CD4-positive, alpha-beta T cell (primary cell): ENCODE results near the gene MYH4. TPM values are rescaled to one million over a fixed set of nuclear protein-coding genes. Genes with fewer than 3 reads are reported as not detected.

Experiments
- ATAC-seq: fragments of 200-7000 bp; cut with Tn5 transposase; one replicate; pipeline ENCODE4 v1.10.0; 2022; ENCODE audit warnings: mild to moderate bottlenecking; ENCODE audit not compliant: poor library complexity
- CTCF ChIA-PET: fragments of 350-600 bp; sonication (Branson Sonifier 250); formaldehyde crosslinking; loops from one replicate; lab custom pipeline; 2021; ENCODE audit warnings: antibody characterized with exemption, inconsistent platforms; lab: Charles Lee
- POLR2A ChIA-PET: fragments of 350-600 bp; sonication (Branson Sonifier 250); formaldehyde crosslinking; loops from one replicate; lab custom pipeline; 2021; ENCODE audit warnings: antibody characterized with exemption, inconsistent platforms; lab: Charles Lee
- DNase-seq, 14 experiments: peaks; one replicate each; pipeline ENCODE4 v3.0.0-alpha.2; 2013 to 2020; ENCODE audit warnings: mixed read lengths in 2 of 14
- H3K27ac ChIP-seq, 2 donors: one replicate each; pipeline versions ENCODE4 v1.5.1 to v1.7.0; 2013; ENCODE audit warnings: low read length in 2 of 2, low read depth in 1 of 2, mild to moderate bottlenecking in 1 of 2
- H3K27me3 ChIP-seq, 2 experiments: 1 replicate in 1 of 2; 2 replicates in 1 of 2; pipeline versions ENCODE4 v1.6.1 to v1.7.0; 2013; ENCODE audit warnings: low read length in 2 of 2, control low read depth in 1 of 2, mild to moderate bottlenecking in 1 of 2, moderate library complexity in 1 of 2; ENCODE audit not compliant: insufficient read depth in 2 of 2, control insufficient read depth in 1 of 2
- H3K36me3 ChIP-seq: one replicate; pipeline ENCODE4 v1.6.1; 2013; ENCODE audit warnings: low read length, control low read depth; ENCODE audit not compliant: insufficient read depth
- H3K4me1 ChIP-seq: one replicate; pipeline ENCODE4 v1.6.1; 2013; ENCODE audit warnings: low read length, control low read depth; ENCODE audit not compliant: insufficient read depth
- H3K4me3 ChIP-seq: one replicate; pipeline ENCODE4 v1.5.1; 2013; ENCODE audit warnings: mild to moderate bottlenecking, low read length, moderate library complexity
- H3K9me3 ChIP-seq, 2 experiments: 1 replicate in 1 of 2; 2 replicates in 1 of 2; pipeline versions ENCODE4 v1.6.1 to v1.7.0; 2013; ENCODE audit warnings: low read length in 2 of 2, mild to moderate bottlenecking in 2 of 2, control low read depth in 1 of 2, moderate library complexity in 1 of 2; ENCODE audit not compliant: control insufficient read depth in 1 of 2, insufficient read depth in 1 of 2
- H3K27ac Mint-ChIP-seq: one replicate; pipeline ENCODE4 v1.8.0; 2020; ENCODE audit warnings: mixed read lengths
- H3K27me3 Mint-ChIP-seq: one replicate; pipeline ENCODE4 v1.8.0; 2021; ENCODE audit warnings: mixed read lengths
- H3K36me3 Mint-ChIP-seq: one replicate; pipeline ENCODE4 v1.8.0; 2021; ENCODE audit warnings: low read depth, mixed read lengths
- H3K4me1 Mint-ChIP-seq: one replicate; pipeline ENCODE4 v1.8.0; 2021; ENCODE audit warnings: low read depth, mixed read lengths
- H3K4me3 Mint-ChIP-seq: one replicate; pipeline ENCODE4 v1.8.0; 2020; ENCODE audit warnings: mild to moderate bottlenecking, mixed read lengths
- H3K9me3 Mint-ChIP-seq: one replicate; pipeline ENCODE4 v1.8.0; 2020; ENCODE audit warnings: mixed read lengths
- CTCF ChIP-seq: fragments of 200-600 bp; IDR thresholded peaks from one replicate; pipeline ENCODE4 v1.8.0; 2022; ENCODE audit warnings: antibody characterized with exemption, mild to moderate bottlenecking
- intact Hi-C, 2 experiments: fragments of 100-400 bp; cut with DNase I in 1 of 2; cut with micrococcal nuclease in 1 of 2; formaldehyde crosslinking; loops; one replicate each; pipeline versions ENCODE4 v1.15.1 to v1.9.0; 2023 to 2025; cut with DNase I, micrococcal nuclease
- total RNA-seq, 174 experiments: library from RNA in 2 of 174; stranded (reverse) in 2 of 174; gene quantifications; one replicate each; pipeline ENCODE4 v1.2.3 and lab custom pipeline; 2021 to 2026

Gene MYH4
- total RNA-seq, 2 experiments from 2014 or later: not detected

GRCh38 chr17:10435096-10435495 lies 34.3 kb downstream of the MYH4 start:
- H3K27me3 Mint-ChIP-seq: peaks cover 28% of the 10 kb centered on the region
- ChIA-PET CTCF (no interaction called here), POLR2A (no interaction called here)
- Histone ChIP-seq H3K27me3 (peaks cover 3% of the 10 kb centered on the region in 2 experiments), H3K4me1 (no peaks in the 10 kb centered on the region), H3K9me3 (peaks cover 3 to 4% of the 10 kb centered on the region in 2 experiments), H3K4me3 (no peak overlapping the region), H3K36me3 (no peaks in the 10 kb centered on the region), H3K27ac (no peak overlapping the region)
- intact Hi-C loops: no loop called here
- DNase-seq (no peak), ATAC-seq (no peak)
- H3K9me3 Mint-ChIP-seq: peaks cover 17% of the 10 kb centered on the region
- no peaks in the 10 kb centered on the region for H3K4me1 Mint-ChIP-seq
- no peak for TF ChIP-seq CTCF
- H3K36me3 Mint-ChIP-seq: no peaks in the 10 kb centered on the region
- H3K27ac Mint-ChIP-seq: no peak overlapping the region
- no peak overlapping the region for H3K4me3 Mint-ChIP-seq

GRCh38 chr17:10429421-10430045 lies 39.8 kb downstream of the MYH4 start:
- Histone ChIP-seq H3K27me3 (peaks cover 0 to 3% of the 10 kb centered on the region in 2 experiments), H3K4me3 (no peak overlapping the region), H3K36me3 (no peaks in the 10 kb centered on the region), H3K27ac (no peak overlapping the region), H3K9me3 (peaks cover 0 to 4% of the 10 kb centered on the region in 2 experiments), H3K4me1 (no peaks in the 10 kb centered on the region)
- no peaks in the 10 kb centered on the region for H3K36me3 Mint-ChIP-seq
- DNase-seq (no peak), ATAC-seq (no peak)
- no peak overlapping the region for H3K27ac Mint-ChIP-seq
- no peak overlapping the region for H3K4me3 Mint-ChIP-seq
- ChIA-PET POLR2A (no interaction called here), CTCF (no interaction called here)
- H3K9me3 Mint-ChIP-seq: peaks cover 16% of the 10 kb centered on the region
- no peak for TF ChIP-seq CTCF
- intact Hi-C loops: no loop called here
- H3K27me3 Mint-ChIP-seq: peaks cover 4% of the 10 kb centered on the region
- H3K4me1 Mint-ChIP-seq: no peaks in the 10 kb centered on the region

- Mint-ChIP-seq H3K27me3 (peaks cover 4% of the 10 kb centered on the region), H3K9me3 (peaks cover 16% of the 10 kb centered on the region), H3K4me3 (no peak overlapping the region), H3K4me1 (no peaks in the 10 kb centered on the region), H3K27ac (no peak overlapping the region), H3K36me3 (no peaks in the 10 kb centered on the region)
- TF ChIP-seq CTCF: no peak
- ChIA-PET POLR2A (no interaction called here), CTCF (no interaction called here)
- no peak overlapping the region for H3K4me3 ChIP-seq
- H3K9me3 ChIP-seq: peaks cover 0 to 4% of the 10 kb centered on the region in 2 experiments
- H3K27ac ChIP-seq: no peak overlapping the region
- ATAC-seq (no peak), DNase-seq (no peak)
- no peaks in the 10 kb centered on the region for H3K4me1 ChIP-seq
- intact Hi-C loops: no loop called here
- H3K36me3 ChIP-seq: no peaks in the 10 kb centered on the region
- peaks cover 0 to 3% of the 10 kb centered on the region in 2 experiments for H3K27me3 ChIP-seq
These were observed 40.6 kb downstream of the MYH4 start for GRCh38 chr17:10428781-10429180.
